HL-60 (cell line): Measurements from ENCODE around the gene GABRR2.

ENCODE experiments used
- SPI1 ChIP-seq: IDR thresholded peaks from 2 replicates; pipeline ENCODE4 v1.6.1; 2012; ENCODE audit warnings: low read depth, mild to moderate bottlenecking, borderline replicate concordance
- TF ChIP-seq, protein P1 (sequence below): IDR thresholded peaks from one replicate; pipeline ENCODE4 v1.5.1; 2011; ENCODE audit warnings: low read length, control low read depth, inconsistent platforms; ENCODE audit not compliant: insufficient read depth
- TF ChIP-seq, protein P2 (sequence below): IDR thresholded peaks from 2 replicates; pipeline ENCODE4 v1.6.1; 2012; ENCODE audit warnings: low read depth; ENCODE audit not compliant: insufficient replicate concordance

DNA sequence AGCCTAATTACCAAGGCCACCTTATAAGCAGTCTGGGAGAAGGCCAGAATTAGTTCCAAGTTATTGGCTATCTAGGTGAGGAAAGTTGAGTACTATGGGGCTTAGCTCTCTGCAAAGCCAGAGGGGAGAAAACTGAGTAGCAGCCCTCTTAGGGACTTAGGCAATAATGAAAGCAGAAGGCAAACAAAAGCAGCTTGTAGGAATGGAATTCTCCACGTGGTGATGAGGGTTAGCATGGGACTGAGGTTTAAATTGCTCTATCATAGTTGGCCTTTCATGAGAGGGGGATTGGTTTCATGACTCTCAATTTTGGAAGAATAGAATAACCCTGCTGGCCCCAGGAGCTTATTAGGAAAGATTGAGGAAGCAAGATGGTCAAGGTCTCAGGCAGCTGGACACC is 44.5 kb upstream of the GABRR2 start:
- TF ChIP-seq, protein P1, sequence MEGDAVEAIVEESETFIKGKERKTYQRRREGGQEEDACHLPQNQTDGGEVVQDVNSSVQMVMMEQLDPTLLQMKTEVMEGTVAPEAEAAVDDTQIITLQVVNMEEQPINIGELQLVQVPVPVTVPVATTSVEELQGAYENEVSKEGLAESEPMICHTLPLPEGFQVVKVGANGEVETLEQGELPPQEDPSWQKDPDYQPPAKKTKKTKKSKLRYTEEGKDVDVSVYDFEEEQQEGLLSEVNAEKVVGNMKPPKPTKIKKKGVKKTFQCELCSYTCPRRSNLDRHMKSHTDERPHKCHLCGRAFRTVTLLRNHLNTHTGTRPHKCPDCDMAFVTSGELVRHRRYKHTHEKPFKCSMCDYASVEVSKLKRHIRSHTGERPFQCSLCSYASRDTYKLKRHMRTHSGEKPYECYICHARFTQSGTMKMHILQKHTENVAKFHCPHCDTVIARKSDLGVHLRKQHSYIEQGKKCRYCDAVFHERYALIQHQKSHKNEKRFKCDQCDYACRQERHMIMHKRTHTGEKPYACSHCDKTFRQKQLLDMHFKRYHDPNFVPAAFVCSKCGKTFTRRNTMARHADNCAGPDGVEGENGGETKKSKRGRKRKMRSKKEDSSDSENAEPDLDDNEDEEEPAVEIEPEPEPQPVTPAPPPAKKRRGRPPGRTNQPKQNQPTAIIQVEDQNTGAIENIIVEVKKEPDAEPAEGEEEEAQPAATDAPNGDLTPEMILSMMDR, result no peak
- TF ChIP-seq, protein P2, sequence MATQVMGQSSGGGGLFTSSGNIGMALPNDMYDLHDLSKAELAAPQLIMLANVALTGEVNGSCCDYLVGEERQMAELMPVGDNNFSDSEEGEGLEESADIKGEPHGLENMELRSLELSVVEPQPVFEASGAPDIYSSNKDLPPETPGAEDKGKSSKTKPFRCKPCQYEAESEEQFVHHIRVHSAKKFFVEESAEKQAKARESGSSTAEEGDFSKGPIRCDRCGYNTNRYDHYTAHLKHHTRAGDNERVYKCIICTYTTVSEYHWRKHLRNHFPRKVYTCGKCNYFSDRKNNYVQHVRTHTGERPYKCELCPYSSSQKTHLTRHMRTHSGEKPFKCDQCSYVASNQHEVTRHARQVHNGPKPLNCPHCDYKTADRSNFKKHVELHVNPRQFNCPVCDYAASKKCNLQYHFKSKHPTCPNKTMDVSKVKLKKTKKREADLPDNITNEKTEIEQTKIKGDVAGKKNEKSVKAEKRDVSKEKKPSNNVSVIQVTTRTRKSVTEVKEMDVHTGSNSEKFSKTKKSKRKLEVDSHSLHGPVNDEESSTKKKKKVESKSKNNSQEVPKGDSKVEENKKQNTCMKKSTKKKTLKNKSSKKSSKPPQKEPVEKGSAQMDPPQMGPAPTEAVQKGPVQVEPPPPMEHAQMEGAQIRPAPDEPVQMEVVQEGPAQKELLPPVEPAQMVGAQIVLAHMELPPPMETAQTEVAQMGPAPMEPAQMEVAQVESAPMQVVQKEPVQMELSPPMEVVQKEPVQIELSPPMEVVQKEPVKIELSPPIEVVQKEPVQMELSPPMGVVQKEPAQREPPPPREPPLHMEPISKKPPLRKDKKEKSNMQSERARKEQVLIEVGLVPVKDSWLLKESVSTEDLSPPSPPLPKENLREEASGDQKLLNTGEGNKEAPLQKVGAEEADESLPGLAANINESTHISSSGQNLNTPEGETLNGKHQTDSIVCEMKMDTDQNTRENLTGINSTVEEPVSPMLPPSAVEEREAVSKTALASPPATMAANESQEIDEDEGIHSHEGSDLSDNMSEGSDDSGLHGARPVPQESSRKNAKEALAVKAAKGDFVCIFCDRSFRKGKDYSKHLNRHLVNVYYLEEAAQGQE, result no peak
- no peak for TF ChIP-seq SPI1
